SKM-1 (cell line): Measurements from ENCODE around the gene CAMK2D.
A peak's percentile ranks its signal among the peaks of the same experiment; 100 is the strongest.
"Not testable (repeated sequence)": the region's sequence is repeated elsewhere in the genome, so short reads cannot be mapped to it uniquely, and the experiment has no call there.

Experiments
- DNase-seq: peaks from one replicate; lab custom pipeline; 2025; ENCODE audit not compliant: unreplicated experiment; lab: John Stamatoyannopoulos, UW

Gene CAMK2D

DNA sequence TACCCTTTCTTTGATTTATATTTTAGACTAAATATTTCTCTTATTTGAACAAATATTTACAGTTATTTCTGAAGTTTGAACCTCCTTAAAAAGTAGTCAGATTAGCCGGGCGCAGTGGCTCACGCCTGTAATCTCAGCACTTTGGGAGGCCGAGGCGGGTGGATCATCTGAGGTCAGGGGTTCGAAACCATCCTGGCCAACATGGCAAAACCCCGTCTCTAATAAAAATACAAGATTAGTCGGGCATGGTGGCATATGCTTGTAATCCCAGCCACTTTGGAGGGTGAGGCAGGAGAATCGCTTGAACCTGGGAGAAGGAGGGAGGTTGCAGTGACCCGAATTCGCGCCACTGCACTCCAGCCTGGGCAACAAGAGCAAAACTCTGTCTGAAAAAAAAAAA lies 2.4 kb upstream of the CAMK2D start:
- not testable (repeated sequence) for DNase-seq

DNA sequence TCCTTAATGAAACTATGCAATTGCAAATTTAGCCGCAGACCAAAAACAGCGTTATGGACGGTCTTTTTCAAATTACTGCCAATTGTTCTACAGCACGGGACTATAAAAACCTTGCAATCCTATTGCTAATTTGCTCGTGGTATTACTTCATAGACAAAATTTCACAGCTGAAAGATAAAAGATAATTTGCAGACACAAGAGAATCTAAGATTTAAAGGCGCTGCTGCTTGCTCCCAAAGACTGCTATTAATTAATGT lies 1.4 kb upstream of the CAMK2D start:
- DNase-seq = peak; percentile 70

DNA sequence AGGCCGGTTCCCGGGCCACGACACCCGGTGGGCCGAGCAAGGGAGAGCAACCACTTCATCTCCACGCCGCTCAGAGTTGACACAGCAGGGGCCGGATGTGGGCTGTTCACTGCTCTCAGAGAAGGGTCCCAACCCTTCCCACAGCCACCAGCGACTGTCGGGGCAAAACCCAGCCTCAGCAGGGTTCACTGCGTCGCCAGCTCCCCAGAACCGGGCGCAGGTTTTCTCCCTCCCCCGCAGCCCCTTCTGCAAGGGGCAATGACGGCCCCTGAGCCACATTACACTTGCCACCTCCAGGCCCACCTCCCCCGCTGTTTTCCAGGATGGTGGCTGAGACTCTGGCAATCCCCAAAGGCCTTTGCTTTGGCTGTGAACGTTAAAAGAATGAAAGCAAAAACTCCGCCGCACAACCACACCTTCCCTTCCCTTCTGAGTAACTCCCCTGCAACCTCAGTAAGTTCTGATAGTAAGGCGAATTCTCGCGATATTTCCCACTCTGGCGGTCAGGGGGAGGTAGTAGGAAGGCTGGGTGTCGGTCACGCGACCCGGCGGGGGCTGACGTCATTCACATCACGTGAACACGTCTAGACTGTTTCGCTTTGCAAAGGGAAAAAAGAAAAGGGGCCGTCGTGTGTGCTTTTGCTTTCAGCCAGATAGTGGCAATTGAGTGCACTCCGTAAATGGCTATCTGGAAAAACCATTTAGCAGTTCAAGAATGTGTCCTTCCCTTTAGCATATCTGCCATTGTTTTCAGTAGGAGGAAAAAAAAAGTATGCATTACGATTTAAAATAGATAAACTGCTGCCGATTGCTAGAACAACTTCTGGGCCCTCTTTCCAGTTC lies 869 bp upstream of the CAMK2D start:
- peak; percentile 97 for DNase-seq

DNA sequence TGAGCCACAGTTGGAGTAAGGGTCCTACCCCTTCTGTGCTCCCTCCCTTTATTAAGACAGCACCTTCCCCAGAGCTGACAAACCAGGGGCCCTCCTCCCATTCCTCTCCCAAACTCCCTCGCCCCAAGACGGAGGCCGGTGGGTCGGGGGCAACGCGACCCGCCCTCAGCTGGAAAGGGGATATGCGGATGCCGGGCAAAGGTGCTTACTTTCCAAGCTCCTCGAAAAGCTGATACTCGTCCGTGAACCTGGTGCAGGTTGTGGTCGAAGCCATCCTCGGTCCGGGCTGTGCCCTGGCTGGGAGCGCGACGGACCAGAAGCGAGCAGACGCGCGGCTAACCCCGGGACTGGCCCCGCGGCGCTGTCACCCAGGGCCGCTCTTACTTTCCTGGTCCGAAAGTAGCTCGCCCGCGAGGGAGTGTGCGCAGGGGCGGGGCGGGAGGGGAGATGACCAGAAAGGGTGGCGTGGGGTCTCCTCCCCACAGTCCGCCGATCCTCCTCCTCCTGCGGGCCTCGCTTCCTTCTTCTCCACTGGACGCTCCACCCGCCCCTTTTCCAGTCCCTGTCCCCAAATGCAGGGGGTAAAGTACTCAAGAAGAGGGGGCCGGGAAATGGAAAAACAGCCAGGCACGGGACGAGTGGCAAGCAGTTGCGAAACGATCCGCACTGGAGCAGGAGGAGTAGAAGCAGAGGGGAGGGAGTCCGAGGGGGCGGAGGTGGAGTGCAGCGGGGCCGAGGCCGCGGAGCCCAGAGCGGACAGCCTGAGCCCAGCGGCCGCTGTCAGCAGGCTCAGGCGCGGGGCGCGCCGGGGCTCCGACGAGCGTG lies 531 bp downstream of the CAMK2D start:
- peak; percentile 33 for DNase-seq

DNA sequence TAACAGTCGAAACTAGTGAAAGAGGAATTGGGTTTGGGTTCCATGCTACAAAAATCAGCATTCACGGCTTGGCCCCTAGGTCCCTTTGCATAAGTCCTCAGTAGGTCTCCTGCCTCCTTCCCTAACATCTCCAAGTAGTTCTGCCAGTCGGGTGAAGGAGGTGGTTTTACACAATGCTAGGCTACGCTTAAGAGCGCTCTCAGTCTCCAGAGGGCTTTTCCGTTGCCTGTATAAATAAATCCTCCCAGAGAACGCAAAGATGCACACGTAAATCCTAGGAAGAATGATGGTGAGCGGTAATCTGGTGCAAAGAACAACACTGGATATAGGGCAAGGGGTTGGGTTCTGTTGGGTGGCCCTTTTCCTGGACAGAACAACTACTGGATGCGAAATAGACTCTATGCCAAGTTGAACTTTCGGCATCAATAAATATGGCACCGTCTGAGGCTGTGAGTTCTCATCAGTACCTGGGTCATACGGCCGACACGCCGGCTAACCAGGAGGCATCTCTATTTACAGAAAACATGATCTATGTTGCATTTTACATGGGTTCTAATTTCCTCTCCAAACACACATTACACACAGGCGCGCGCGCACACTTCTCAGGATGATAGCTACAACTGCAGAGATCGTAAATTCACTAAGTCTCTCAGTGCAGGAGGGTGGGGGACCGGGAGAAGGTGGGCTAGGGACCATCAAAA lies 1.3 kb downstream of the CAMK2D start:
- peak; percentile 31 for DNase-seq

DNA sequence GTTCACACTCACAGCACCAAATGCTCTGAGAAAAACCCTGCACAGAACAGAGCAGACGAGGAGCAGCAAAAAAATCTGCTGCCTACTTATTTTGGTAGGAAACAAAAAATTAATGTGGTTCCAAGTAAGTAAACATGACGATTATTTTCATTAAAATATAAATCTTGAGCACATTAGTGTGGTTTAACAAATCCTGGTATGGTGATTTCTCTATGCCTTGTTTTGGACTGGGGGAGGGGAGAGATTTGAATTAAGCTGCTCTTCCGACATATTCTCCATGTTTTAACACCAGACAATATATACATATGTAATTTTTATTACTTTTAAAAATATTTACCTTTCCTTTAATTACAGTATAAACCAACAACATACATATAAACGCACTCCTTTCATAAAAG lies 1.8 kb downstream of the CAMK2D start:
- no peak for DNase-seq

DNA sequence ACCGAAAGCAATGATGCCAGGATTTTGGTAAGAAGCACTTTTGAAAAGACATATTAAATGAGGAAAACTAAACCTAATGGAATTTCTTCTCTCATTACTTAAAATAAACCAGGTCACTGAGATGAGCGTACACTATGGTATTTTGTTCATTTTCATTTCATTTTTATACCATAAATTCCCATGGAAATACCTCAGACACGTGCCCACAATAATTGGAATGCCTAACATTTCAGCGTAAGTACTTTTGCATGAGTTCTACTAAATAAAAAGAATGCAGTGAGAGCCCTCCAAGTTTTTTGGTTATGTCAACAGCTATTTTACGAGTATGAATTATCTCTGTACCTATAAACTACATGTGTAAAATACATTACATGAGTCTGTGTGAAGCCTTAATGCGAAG lies 3.2 kb downstream of the CAMK2D start:
- DNase-seq = no peak

DNA sequence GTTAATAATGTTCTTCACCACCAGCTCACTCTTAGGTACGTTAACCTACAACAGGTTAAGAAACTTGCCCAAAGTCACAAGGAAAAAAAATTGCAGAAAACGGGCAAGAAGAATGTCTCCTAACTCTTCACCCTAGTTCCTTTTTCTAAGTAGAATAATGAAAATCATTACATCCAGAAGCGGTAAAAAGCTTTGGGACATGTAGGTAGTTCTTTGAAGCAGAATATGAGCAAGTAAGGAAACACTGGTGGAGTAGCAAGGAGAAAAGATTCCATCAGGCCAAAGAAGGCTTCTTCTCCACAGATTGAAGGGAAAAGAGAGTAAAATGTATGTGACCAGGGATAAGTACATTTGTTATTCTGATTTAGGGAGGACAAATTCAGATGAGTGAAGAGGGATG lies 4.1 kb downstream of the CAMK2D start:
- no peak for DNase-seq

DNA sequence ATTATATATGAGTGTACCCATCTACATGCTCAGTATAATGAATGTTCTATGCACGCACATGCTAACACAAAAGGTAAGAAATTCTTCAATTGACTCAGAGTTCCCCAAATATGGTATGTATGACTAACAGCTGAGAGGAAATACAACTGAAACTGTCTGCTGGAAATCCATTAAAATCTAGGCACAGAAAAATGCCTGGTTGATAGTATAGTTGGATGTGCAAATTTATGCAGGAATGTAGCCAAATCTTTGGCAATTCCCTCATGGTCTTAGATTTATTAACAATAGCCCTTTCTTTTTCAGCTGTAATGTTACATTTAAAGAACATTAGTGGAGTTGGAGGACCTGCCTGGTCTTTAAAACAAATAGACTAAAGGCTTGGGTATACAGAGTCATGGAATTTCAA lies 5.5 kb downstream of the CAMK2D start:
- DNase-seq = no peak

DNA sequence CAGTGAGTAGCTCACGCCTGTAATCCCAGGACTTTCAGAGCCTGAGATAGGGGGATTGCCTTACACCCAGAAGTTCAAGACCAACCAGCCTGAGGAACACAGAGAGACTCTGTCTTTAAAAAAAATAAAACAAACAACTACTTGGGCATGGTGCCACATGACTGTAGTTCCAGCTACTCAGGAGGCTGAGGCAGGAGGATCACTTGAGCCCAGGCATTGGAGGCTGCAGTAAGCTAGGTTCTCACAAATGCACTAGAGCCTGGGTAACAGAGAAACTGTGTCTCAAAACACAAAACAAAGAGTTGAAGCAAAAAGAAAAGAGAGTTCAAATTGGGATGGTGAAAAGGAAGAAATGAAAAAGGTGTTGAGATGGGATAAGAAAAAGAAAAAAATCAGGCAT lies 10.8 kb downstream of the CAMK2D start:
- DNase-seq = no peak

DNA sequence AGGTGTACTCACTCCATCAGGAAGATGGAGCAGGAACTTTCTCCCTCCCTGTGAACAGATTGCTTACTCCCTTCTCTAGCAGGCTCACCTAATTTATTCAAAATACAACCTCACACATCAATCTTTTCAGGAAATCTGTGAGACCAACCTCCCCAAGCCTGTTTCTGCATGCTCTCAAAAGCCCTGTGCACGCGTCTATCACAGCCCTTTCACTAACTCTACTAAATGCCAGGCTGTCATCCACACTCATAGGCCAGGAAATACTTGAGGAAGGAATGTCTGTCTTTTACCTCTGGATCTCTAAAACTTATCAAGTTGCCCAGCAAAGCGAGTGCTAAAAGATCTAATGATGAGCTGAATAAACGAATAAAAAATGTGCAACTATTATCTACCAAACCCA lies 11.2 kb downstream of the CAMK2D start:
- no peak for DNase-seq

DNA sequence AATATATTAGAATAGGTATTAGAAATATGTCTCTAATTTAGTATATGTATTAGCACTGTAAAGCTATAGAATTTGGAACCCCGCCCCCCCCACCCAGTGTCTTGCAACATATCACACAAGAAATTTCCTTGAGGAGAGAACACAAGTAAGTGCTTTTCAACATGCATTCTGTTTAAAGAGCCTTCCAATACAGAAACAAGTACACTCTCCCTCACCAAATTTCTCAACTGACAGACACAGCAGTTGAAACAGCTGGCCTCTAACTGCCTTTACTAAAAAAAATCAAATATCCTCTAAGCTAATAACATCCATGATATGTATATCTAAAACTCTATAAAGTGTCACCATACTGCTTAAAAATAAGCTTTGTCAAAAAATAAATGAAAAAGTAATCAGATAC lies 12.4 kb downstream of the CAMK2D start:
- DNase-seq = no peak

DNA sequence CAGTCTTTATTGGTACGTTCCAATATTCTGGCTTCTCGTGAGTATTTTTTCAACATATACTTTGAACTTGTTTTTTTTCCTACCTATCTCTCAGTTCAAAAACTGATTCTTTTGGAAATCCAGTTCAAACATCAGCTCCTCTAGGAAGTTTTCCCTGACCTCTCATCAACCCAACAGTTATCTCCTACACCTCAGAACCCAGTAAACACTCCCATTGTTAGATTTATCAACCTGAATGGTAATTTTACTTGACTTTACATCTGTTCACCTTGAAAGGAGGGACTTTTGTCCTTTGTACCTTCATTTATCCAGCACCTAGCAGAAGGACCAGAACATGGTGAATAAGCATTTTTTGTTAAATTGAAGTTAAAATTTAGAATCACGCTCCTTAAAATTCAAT lies 13.6 kb downstream of the CAMK2D start:
- no peak for DNase-seq

DNA sequence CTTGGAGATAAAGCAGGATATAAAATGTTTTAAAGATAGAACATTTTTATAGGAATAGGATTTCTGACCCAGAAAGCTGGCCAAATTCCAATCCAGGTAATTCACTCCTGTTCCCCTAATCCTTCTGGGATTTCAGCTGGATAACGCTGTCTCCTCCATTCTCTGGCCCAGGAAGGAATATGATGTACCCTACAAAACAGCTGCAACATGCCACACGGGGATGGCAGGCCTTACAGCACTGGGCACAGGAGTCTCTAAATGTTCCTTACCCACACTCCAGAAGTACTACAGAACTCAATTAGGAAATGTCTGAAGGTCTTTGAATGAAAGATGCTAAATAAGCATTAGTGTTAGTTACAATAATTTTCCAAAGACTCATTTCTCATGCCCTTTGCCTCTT lies 15.8 kb downstream of the CAMK2D start:
- no peak for DNase-seq

DNA sequence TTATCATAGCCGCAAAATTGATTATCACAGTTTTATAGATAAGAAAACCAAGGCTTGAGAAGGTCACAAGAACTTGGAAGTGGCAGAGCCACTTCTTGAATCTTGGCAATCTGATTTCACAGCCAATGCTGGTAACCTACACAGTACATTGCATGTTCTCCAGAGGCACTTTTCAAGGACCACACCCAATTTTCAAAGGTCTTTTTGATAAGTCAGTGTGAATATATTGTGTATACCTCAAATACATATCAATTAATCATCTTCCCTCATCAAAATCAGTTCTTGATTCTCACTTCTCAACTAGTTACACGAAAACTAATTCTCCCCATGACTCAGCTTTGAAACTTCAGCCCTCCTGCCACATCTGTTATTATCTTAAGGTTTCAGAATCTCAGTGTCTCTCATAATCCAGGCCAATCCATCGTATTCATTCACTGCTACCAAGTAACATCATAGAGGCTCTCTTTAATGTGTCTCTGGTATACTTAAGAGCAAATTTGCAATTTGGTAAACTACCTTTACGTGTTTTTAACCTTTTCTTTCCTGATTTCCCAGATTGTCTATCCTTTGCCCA lies 16.8 kb downstream of the CAMK2D start:
- DNase-seq = no peak

DNA sequence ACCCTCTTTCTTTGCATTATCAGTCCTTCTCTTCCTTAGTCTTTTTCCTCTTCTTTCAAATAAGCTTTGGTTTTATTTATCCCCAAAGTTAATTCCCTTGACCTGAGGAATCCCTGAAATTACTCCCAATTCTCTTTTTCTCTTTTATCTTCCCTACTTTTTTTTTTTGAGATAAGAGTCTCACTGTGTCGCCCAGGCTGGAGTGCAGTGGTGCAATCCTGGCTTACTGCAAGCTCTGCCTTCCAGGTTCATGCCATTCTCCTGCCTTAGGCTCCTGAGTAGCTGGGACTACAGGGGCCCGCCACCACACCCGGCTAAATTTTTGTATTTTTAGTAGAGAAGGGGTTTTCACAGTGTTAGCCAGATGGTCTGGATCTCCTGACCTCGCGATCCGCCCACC lies 17.8 kb downstream of the CAMK2D start:
- no peak for DNase-seq

DNA sequence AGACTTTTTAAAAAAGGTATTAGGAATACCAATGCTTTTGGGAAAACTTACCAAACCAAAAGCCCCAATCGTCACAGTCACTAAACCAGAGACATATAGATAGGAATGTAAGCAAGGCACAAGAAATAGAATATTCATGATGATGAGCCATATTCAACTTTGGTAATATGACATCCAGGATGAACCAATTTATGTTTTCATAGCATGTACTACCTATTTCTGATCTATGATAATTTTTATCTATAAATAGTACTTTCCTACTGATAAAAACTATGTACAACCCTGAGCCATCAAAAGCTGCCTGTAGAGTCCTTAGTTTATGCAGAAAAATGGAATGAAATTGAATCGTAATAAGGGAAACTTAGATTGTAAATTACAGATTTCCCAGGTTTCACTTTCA lies 18.9 kb downstream of the CAMK2D start:
- no peak for DNase-seq

DNA sequence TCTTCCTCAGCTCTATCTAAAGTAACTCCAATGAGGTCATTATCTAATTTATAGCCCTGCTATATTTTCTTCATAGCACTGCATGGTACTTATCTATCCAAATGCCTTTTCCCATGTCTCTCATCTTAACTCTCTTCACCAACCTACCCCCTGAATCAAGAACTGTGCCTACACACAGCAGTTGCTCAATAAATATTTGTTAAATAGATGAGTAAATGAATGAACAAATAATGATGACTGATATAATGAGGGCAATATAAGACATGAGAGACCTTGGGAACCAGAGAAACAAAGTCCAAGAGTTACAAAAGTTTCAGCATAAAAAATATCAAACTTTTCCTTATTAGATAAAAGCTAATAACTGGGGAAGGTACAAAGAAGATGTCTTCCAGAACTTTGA lies 19.6 kb downstream of the CAMK2D start:
- DNase-seq = no peak

DNA sequence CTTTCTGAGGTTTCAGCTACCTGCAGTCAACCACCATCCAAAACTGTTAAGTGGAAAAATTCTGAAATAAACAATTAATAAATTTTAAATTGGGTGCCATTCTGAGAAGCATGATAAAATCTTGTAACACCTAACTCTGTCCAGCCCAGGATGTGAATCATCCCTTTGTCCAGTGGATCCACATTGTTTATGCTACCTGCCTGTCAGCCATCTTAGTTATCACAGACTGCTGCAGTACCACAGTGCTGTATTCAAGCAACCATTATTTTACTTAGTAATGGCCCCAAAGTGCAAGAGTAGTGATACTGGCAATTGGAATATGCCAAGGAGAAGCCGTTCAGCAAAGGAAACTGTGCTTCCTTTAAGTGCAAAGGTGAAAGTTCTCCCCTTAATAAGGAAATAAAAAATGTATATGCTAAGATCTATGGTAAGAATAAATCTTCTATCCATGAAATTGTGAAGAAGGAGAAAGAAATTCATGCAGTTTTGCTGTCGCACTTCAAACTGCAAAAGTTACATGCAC lies 20.6 kb downstream of the CAMK2D start:
- no peak for DNase-seq

DNA sequence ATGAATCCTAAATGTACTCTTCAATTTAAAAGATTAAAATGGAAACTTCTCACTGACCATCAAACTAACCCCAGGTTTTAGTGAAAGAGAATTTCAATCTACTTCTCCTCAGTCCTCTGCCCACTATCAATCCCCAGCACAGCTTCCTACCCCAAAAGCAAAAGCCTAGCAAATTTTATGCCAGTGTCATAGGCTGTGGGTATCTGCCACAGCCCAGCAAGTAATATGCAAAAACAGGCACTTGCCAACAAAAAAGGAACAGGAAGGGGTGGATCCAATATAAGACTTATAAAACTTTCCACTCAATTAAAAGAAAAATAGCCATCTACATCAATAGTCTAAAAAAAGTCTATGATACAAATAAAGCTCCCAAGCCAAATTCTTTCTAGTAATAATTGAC lies 22.3 kb downstream of the CAMK2D start:
- no peak for DNase-seq

DNA sequence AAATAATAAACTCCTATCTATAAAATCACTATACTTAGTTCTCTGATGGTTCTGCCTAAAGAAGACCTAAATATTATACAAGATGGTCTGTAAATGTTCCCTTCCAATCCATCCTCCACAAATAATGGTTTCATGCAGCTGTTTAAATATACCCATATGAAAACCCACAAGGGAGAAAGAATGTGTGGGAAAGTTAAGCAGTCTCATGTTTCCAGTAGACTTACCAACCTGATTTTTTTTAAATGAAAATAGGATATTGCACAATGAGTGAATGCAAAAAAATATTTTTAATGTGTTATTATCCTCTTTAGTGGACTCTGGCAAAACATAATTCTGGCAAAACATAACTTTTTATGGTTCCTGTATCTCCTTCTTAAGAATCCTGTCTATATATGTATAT lies 23.3 kb downstream of the CAMK2D start:
- DNase-seq = no peak

DNA sequence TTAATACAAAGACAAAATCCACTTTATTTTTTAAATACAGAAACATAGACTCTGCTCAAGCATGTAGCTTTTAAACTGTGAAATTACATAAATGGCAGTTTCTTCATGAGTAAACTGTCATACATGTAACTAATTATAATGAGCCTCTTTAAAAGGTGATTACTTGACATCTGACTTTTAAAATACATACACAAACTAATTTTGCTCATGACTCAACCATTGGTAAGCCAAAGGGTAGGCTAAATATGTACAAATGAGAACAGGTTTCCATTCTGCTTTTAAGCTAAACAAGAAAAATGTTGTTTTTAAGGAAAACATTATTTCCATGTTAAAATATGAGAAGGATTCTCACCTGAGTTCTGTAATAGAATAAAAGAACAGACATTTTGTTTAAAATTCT lies 27.9 kb downstream of the CAMK2D start:
- no peak for DNase-seq
